Measurements from ENCODE around the gene LSAMP.

DNA sequence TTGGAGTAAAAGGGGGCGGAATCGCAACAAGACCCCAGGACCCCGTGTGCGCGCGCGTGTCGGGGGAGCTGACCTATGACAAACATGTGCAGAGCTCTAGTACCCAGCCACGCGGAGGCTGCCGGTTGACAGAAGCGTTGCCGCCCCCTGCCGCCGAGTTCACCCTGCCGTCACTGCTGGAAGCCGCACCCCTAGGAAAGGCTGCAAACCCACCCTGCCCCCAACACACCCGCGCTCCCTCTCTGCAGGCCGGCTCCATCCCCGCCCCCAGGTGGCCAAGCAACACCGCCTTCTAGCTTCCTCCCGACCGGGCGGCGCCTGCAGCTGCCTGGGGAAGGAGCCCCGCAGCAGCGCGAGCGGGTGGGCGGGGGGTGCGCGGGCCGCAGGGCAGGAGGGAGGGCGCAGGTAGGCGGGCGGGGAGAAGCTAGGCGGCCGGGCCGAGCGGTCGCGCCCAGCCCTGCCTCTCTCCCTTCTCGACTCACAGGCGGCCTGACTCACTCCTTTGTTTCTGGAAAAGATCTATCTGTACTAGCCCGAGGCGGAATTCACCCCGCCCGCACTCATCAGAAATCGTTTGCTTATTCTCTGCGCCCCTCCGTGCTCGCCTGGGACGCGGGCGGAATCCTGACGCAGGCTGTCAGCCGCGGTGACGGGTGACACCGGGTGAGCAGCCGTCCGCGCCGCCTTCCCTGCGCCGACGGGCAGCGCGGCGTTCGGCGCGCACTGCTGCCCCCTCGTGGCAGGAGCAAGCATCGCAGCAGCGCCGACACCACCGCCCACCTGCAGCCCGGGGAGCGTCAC lies 661.1 kb downstream of the LSAMP start:
- TF ChIP-seq, protein P1, sequence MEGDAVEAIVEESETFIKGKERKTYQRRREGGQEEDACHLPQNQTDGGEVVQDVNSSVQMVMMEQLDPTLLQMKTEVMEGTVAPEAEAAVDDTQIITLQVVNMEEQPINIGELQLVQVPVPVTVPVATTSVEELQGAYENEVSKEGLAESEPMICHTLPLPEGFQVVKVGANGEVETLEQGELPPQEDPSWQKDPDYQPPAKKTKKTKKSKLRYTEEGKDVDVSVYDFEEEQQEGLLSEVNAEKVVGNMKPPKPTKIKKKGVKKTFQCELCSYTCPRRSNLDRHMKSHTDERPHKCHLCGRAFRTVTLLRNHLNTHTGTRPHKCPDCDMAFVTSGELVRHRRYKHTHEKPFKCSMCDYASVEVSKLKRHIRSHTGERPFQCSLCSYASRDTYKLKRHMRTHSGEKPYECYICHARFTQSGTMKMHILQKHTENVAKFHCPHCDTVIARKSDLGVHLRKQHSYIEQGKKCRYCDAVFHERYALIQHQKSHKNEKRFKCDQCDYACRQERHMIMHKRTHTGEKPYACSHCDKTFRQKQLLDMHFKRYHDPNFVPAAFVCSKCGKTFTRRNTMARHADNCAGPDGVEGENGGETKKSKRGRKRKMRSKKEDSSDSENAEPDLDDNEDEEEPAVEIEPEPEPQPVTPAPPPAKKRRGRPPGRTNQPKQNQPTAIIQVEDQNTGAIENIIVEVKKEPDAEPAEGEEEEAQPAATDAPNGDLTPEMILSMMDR (IDR thresholded peaks at IDR 0.05; ENCODE audit: insufficient read depth, low read depth, low read length) = peak; percentile 91
- TF ChIP-seq EZH2 (IDR thresholded peaks at IDR 0.05; ENCODE audit: insufficient read depth, low read length) = no peak

Data from astrocyte (in vitro differentiated cells and primary cell).